ENCODE results near the gene DUXA. TPM values are rescaled to one million over a fixed set of nuclear protein-coding genes. Genes with fewer than 3 reads are reported as not detected.

The DUXA gene
- total RNA-seq, 1 experiment from 2014 or later: not detected

DNA sequence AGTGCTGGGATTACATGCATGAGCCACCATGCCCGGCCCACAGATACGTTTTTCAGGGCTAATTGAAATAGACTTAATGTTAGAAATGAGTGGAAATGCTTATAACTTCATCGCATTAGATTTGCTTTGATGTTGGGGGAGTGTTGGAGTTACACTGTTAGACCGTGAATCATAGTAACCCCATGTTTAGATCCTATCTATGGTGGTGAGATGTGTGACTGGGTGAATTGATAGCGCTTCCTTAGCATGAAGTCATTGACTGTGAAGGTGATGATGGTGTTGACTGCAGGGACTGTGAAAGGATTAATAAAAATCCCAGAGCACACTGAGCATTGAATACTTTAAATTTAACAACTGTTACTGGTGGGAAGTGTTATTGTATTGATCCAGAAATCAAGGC lies 25.7 kb upstream of the DUXA start:
- Histone ChIP-seq H3K4ac (ENCODE audit: low read depth, low read length) (no peak overlapping the region), H4K91ac (ENCODE audit: insufficient read length, low read depth, low read length) (no peak overlapping the region), H3K9ac (ENCODE audit: extremely low read depth, insufficient read length, low read length) (no peak overlapping the region), H2BK12ac (ENCODE audit: insufficient read length, low read depth, low read length) (no peak overlapping the region), H3K4me2 (ENCODE audit: insufficient read depth, insufficient read length, low read length) (no peak overlapping the region), H3K4me1 (ENCODE audit: insufficient read depth, low read length) (no peaks in the 10 kb centered on the region), H3T11ph (ENCODE audit: low read length) (no peak overlapping the region), H4K20me1 (ENCODE audit: control insufficient read depth, insufficient read depth, insufficient read length) (no peaks in the 10 kb centered on the region), H3K27me3 (ENCODE audit: insufficient read depth, low read length) (no peaks in the 10 kb centered on the region), H2AK5ac (ENCODE audit: insufficient read length, low read length) (no peak overlapping the region), H3K23ac (ENCODE audit: insufficient read length, low read depth, low read length) (no peak overlapping the region), H3K14ac (ENCODE audit: insufficient read depth, low read length) (no peak overlapping the region), H2BK5ac (ENCODE audit: insufficient read length, low read length) (no peak overlapping the region), H3K79me2 (ENCODE audit: insufficient read depth, low read length) (peaks cover 8% of the 10 kb centered on the region; the same call in 1 of the 2 replicates), H3K18ac (ENCODE audit: insufficient read length, low read depth, low read length) (no peak overlapping the region), H3K79me1 (ENCODE audit: insufficient read depth, low read depth, low read length, poor library complexity, severe bottlenecking) (no peaks in the 10 kb centered on the region), H3K23me2 (ENCODE audit: insufficient read length, low read depth, low read length, poor library complexity, severe bottlenecking) (peaks cover 12% of the 10 kb centered on the region), H2BK15ac (ENCODE audit: low read depth, low read length) (no peak overlapping the region), H4K8ac (replicated peaks; ENCODE audit: insufficient read length, low read depth, low read length) (no peak overlapping the region), H4K5ac (ENCODE audit: insufficient read length, low read depth, low read length) (no peak overlapping the region), H2BK120ac (ENCODE audit: low read depth, low read length, poor library complexity, severe bottlenecking) (no peak overlapping the region), H2AFZ (ENCODE audit: low read length) (no peak overlapping the region), H3K56ac (ENCODE audit: insufficient read length, low read depth, low read length) (no peak overlapping the region), H2BK20ac (ENCODE audit: low read depth, low read length, poor library complexity, severe bottlenecking) (no peak overlapping the region), H3K9me3 (ENCODE audit: control insufficient read depth, low read depth, low read length) (peaks cover 10% of the 10 kb centered on the region), H3K27ac (ENCODE audit: insufficient read length, low read depth, low read length) (no peak overlapping the region)
- DNase-seq: no peak
- no peak for TF ChIP-seq CTCF (conservative IDR thresholded peaks at IDR 0.05)
- H3K4me1 Mint-ChIP-seq: peaks cover 12 to 17% of the 10 kb centered on the region in 2 experiments
- H3K4me3 Mint-ChIP-seq: peak overlapping the region; percentile 95 to 97
- H3K36me3 Mint-ChIP-seq (ENCODE audit: insufficient read depth in 1 of 3, low read depth in 3 of 3): peaks cover 53 to 65% (median 64%) of the 10 kb centered on the region in 3 experiments
- H3K9me3 Mint-ChIP-seq: peaks cover 26 to 28% of the 10 kb centered on the region in 2 experiments
- no CpG with 5 or more reads among the region's 5 CpGs for WGBS (ENCODE audit: extremely low coverage, insufficient read length, low lambda C conversion rate)
- H3K27ac Mint-ChIP-seq: no peak overlapping the region
- peaks cover 16% of the 10 kb centered on the region for H3K27me3 Mint-ChIP-seq (ENCODE audit: low read depth)

Data from H9 (cell line).